Measurements from ENCODE around the gene MTCH1. TPM values are rescaled to one million over a fixed set of nuclear protein-coding genes. Genes with fewer than 3 reads are reported as not detected.

Gene MTCH1
- total and polyA plus RNA-seq, 9 of the 15 experiments (the other 6 are each of a cell fraction or from before 2014, with no cell fraction given): 7.9 to 161 (median 118) TPM

GRCh38 chr6:36984581-36985416 is 1.2 kb downstream of the MTCH1 start (continued):
- no peak for TF ChIP-seq POLR2AphosphoS2 (IDR thresholded peaks at IDR 0.05; ENCODE audit: low read length)
- TF ChIP-seq U2AF2 (optimal IDR thresholded peaks at IDR 0.05; ENCODE audit: low read depth, low read length): no peak
- no peak; the same call in 1 of the 2 replicates for TF ChIP-seq JUN (IDR thresholded peaks at IDR 0.05; ENCODE audit: borderline replicate concordance, low read depth, low read length)
- TF ChIP-seq JUN (CRISPR knock-in tag; IDR thresholded peaks at IDR 0.05; ENCODE audit: borderline replicate concordance): no peak
- no peak for TF ChIP-seq ZNF586 (CRISPR knock-in tag; conservative IDR thresholded peaks at IDR 0.05)
- TF ChIP-seq HNRNPLL (IDR thresholded peaks at IDR 0.05; ENCODE audit: low read depth, low read length, poor library complexity, severe bottlenecking): no peak
- TF ChIP-seq CBX3 (IDR thresholded peaks at IDR 0.05; ENCODE audit: borderline replicate concordance in 1 of 2, low read length in 2 of 2): no peak
- peak; percentile 66 for TF ChIP-seq DPF2 (IDR thresholded peaks at IDR 0.05)
- TF ChIP-seq, protein P1, sequence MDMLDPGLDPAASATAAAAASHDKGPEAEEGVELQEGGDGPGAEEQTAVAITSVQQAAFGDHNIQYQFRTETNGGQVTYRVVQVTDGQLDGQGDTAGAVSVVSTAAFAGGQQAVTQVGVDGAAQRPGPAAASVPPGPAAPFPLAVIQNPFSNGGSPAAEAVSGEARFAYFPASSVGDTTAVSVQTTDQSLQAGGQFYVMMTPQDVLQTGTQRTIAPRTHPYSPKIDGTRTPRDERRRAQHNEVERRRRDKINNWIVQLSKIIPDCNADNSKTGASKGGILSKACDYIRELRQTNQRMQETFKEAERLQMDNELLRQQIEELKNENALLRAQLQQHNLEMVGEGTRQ (CRISPR knock-in tag; IDR thresholded peaks at IDR 0.05): no peak
- TF ChIP-seq ZNF316 (IDR thresholded peaks at IDR 0.05): no peak
- no peak for TF ChIP-seq MCM3 (IDR thresholded peaks at IDR 0.05)
- TF ChIP-seq SMARCA5 (IDR thresholded peaks at IDR 0.05): no peak; the same call in 1 of the 2 replicates
- no peak for TF ChIP-seq OTX1 (CRISPR knock-in tag; IDR thresholded peaks at IDR 0.05)
- TF ChIP-seq ZNF518B (CRISPR knock-in tag; IDR thresholded peaks at IDR 0.05): no peak
- TF ChIP-seq YBX1 (IDR thresholded peaks at IDR 0.05): 0 out of 2 replicates have a peak, but pooled peaks have one; percentile 31
- TF ChIP-seq THRA (IDR thresholded peaks at IDR 0.05): no peak
- no peak for TF ChIP-seq MTA1 (IDR thresholded peaks at IDR 0.05; ENCODE audit: borderline replicate concordance)
- TF ChIP-seq KDM4B (IDR thresholded peaks at IDR 0.05; ENCODE audit: borderline replicate concordance in 2 of 2, low read depth in 1 of 2): no peak
